GM12878 (cell line): ENCODE results near the gene SIVA1. TPM values are rescaled to one million over a fixed set of nuclear protein-coding genes. Genes with fewer than 3 reads are reported as not detected.
A peak's percentile ranks its signal among the peaks of the same experiment; 100 is the strongest.

Source experiments
- ATAC-seq: fragments of 200-7000 bp; cut with Tn5 transposase; 3 replicates; pipeline ENCODE4 v1.9.1; 2020; ENCODE audit warnings: mild to moderate bottlenecking, moderate library complexity
- BruUV-seq: library from RNA; stranded (reverse); fragments of 400-500 nt; replicated peaks from 2 replicates; lab custom pipeline; 2021; lab: Mats Ljungman, UMichigan
- CTCF ChIA-PET: fragments of 300-600 bp; sonication (Branson Sonifier 250); formaldehyde crosslinking; extraction: SDS; loops from one replicate; lab custom pipeline; 2021; ENCODE audit warnings: inconsistent platforms; lab: Yijun Ruan, JAX
- POLR2A ChIA-PET: fragments of 350-600 bp; formaldehyde crosslinking; extraction: SDS; loops from one replicate; lab custom pipeline; 2021; ENCODE audit warnings: inconsistent platforms; lab: Charles Lee
- RAD21 ChIA-PET: fragments of 300-600 bp; sonication (Branson Sonifier 250); formaldehyde crosslinking; loops from one replicate; lab custom pipeline; 2023; ENCODE audit warnings: antibody characterized with exemption; ENCODE audit not compliant: unreplicated experiment; lab: Charles Lee
- SMC1A ChIA-PET: fragments of 300-600 bp; sonication (Branson Sonifier 250); formaldehyde crosslinking; loops from one replicate; lab custom pipeline; 2023; ENCODE audit not compliant: unreplicated experiment, uncharacterized antibody; lab: Charles Lee
- DNase-seq: peaks from one replicate; pipeline ENCODE4 v3.0.0-alpha.2; 2011; ENCODE audit warnings: low read depth, low spot score
- FAIRE-seq: peaks from 3 replicates; lab custom pipeline; 2011; peaks lifted over from hg19 to GRCh38; lab: Jason Lieb, UNC
- H2AFZ ChIP-seq: 2 replicates; pipeline ENCODE4 v1.6.0; 2011; ENCODE audit warnings: low read depth, low read length, control low read depth; ENCODE audit not compliant: control insufficient read depth
- H3K27ac ChIP-seq: 2 replicates; pipeline ENCODE4 v1.5.1; 2011; ENCODE audit warnings: control low read depth; ENCODE audit not compliant: control insufficient read depth, insufficient read depth
- H3K27me3 ChIP-seq, 2 experiments: replicated peaks in 1 of 2; 2 replicates each; pipeline versions ENCODE4 v1.6.0 to v1.6.1; 2011; ENCODE audit warnings: low read length in 1 of 2; ENCODE audit not compliant: control insufficient read depth in 2 of 2, insufficient read depth in 2 of 2
- H3K36me3 ChIP-seq, 2 experiments: 2 replicates each; pipeline ENCODE4 v1.5.1; 2011; ENCODE audit warnings: low read length in 1 of 2; ENCODE audit not compliant: control insufficient read depth in 2 of 2, insufficient read depth in 2 of 2
- H3K4me1 ChIP-seq: 2 replicates; pipeline ENCODE4 v1.6.1; 2011; ENCODE audit warnings: mild to moderate bottlenecking, low read length, moderate library complexity, mixed read lengths; ENCODE audit not compliant: control insufficient read depth, insufficient read depth
- H3K4me2 ChIP-seq: 2 replicates; pipeline ENCODE4 v1.6.0; 2011; ENCODE audit warnings: control low read depth; ENCODE audit not compliant: control insufficient read depth, insufficient read depth
- H3K4me3 ChIP-seq: fragments of 200-600 bp; sonication (generic); 2 replicates; pipeline ENCODE4 v1.5.1; 2016
- H3K79me2 ChIP-seq: 2 replicates; pipeline ENCODE4 v1.6.0; 2011; ENCODE audit warnings: low read length; ENCODE audit not compliant: control insufficient read depth, insufficient read depth
- H3K9ac ChIP-seq: 2 replicates; pipeline ENCODE4 v1.8.0; 2011; ENCODE audit warnings: low read length, control low read depth, mixed read lengths; ENCODE audit not compliant: control insufficient read depth, insufficient read depth
- H3K9me3 ChIP-seq: replicated peaks from 3 replicates; pipeline ENCODE4 v1.5.1; 2011; ENCODE audit warnings: mild to moderate bottlenecking, low read length; ENCODE audit not compliant: control insufficient read depth, insufficient read depth
- H4K20me1 ChIP-seq: 2 replicates; pipeline ENCODE4 v1.6.0; 2011; ENCODE audit not compliant: control insufficient read depth, insufficient read depth
- EZH2 ChIP-seq: IDR thresholded peaks from 2 replicates; pipeline ENCODE4 v1.6.1; 2012; ENCODE audit warnings: low read depth, mild to moderate bottlenecking, control low read depth, inconsistent platforms, low read length, borderline replicate concordance; ENCODE audit not compliant: control insufficient read depth
- IRF5 ChIP-seq: fragments of 450-650 bp; IDR thresholded peaks from 2 replicates; pipeline ENCODE4 v1.6.1; 2017; ENCODE audit warnings: borderline replicate concordance
- MYB ChIP-seq: fragments of 150-350 bp; IDR thresholded peaks from 2 replicates; pipeline ENCODE4 v1.6.1; 2014; ENCODE audit warnings: mild to moderate bottlenecking, low read depth, low read length, borderline replicate concordance
- NBN ChIP-seq: fragments of 450-650 bp; IDR thresholded peaks from 2 replicates; pipeline ENCODE4 v1.6.1; 2016
- POLR2A ChIP-seq: IDR thresholded peaks from 2 replicates; pipeline ENCODE4 v1.6.1; 2011; ENCODE audit warnings: low read depth, mild to moderate bottlenecking, low read length
- POU2F2 ChIP-seq: IDR thresholded peaks from 3 replicates; pipeline ENCODE4 v1.6.1; 2011; ENCODE audit warnings: low read depth, mild to moderate bottlenecking, low read length, borderline replicate concordance
- RAD51 ChIP-seq: fragments of 450-650 bp; IDR thresholded peaks from 2 replicates; pipeline ENCODE4 v1.6.1; 2016; ENCODE audit warnings: moderate library complexity, mild to moderate bottlenecking, inconsistent platforms
- REST ChIP-seq: IDR thresholded peaks from 2 replicates; pipeline ENCODE4 v1.6.1; 2012; ENCODE audit warnings: mild to moderate bottlenecking, low read depth, low read length
- SMARCA5 ChIP-seq: fragments of 450-650 bp; IDR thresholded peaks from 2 replicates; pipeline ENCODE4 v1.6.1; 2017; ENCODE audit warnings: mild to moderate bottlenecking
- ZZZ3 ChIP-seq: IDR thresholded peaks from 2 replicates; pipeline ENCODE4 v1.6.1; 2011; ENCODE audit warnings: low read depth; ENCODE audit not compliant: control insufficient read depth, insufficient read length
- WGBS: methylation state at CpG from one replicate; pipeline ENCODE4 v1.1.6; 2016; ENCODE audit warnings: low lambda C conversion rate; ENCODE audit not compliant: insufficient replicate concordance, insufficient coverage; ENCODE audit errors: missing lambda C conversion rate; 5-methylcytosine and 5-hydroxymethylcytosine counted together
- in situ Hi-C: fragments of 300-500 bp; cut with MboI; formaldehyde crosslinking; loops from 9 replicates; pipeline ENCODE4 v1.14.3; 2018; ENCODE audit warnings: mixed read lengths
- intact Hi-C: fragments of 100-400 bp; cut with micrococcal nuclease; formaldehyde crosslinking; loops from one replicate; pipeline ENCODE4 v1.14.2; 2022; ENCODE audit not compliant: unreplicated experiment
- polyA plus RNA-seq, 11 experiments: library from polyadenylated mRNA; depleted of rRNA in 4 of 11; unstranded in 6 of 11; stranded (reverse) in 5 of 11; fragments of >200 nt; fragmentation: Nextera tagmentation in 4 of 11; fragmentation: Illumina TruSeq in 1 of 11; extraction: Ambion mirVana in 4 of 11; extraction: Trizol in 1 of 11; gene quantifications; 1 replicate in 1 of 11; 2 replicates in 10 of 11; pipeline versions ENCODE4 v1.2.1 to v1.2.3, GENCODE V29; 2011 to 2016; ENCODE audit warnings: inconsistent platforms in 2 of 11, missing spikeins in 2 of 11, low read depth in 1 of 11
- total RNA-seq, 4 experiments: library from RNA; depleted of rRNA in 3 of 4; stranded (reverse); fragments of >200 nt in 3 of 4; fragmentation: Illumina TruSeq in 1 of 4; extraction: Trizol in 1 of 4; gene quantifications; 2 replicates each; pipeline versions ENCODE4 v1.2.1 to v1.2.3, GENCODE V29; 2013 to 2021
- TF ChIP-seq, protein P1 (sequence below), 3 experiments: IDR thresholded peaks in 2 of 3; conservative IDR thresholded peaks in 1 of 3; 2 replicates each; pipeline ENCODE4 v1.5.1; 2011; ENCODE audit warnings: low read depth in 3 of 3, low read length in 3 of 3, mild to moderate bottlenecking in 3 of 3, control low read depth in 2 of 3, moderate library complexity in 2 of 3, inconsistent platforms in 1 of 3, mixed read lengths in 1 of 3; ENCODE audit not compliant: control insufficient read depth in 2 of 3, insufficient read depth in 1 of 3; ENCODE audit errors: extremely low read depth in 1 of 3
- TF ChIP-seq, protein P2 (sequence below): fragments of 450-650 bp; IDR thresholded peaks from 2 replicates; pipeline ENCODE4 v1.6.1; 2017; ENCODE audit warnings: mild to moderate bottlenecking
- TF ChIP-seq, protein P3 (sequence below): fragments of 450-650 bp; IDR thresholded peaks from 2 replicates; pipeline ENCODE4 v1.6.1; 2016; ENCODE audit warnings: mild to moderate bottlenecking

The SIVA1 gene
- total and polyA plus RNA-seq, 10 of the 15 experiments (the other 5 are each of a cell fraction or from before 2014, with no cell fraction given): 4.6 to 282 (median 106) TPM

- no peaks in the 10 kb centered on the region for H4K20me1 ChIP-seq
- in situ Hi-C loops (no loop called here), intact Hi-C loops (no loop called here)
- H3K36me3 ChIP-seq: no peaks in the 10 kb centered on the region
- no peak overlapping the region for H3K27ac ChIP-seq
- H3K4me2 ChIP-seq: no peak overlapping the region
- H3K4me1 ChIP-seq: peaks cover 10% of the 10 kb centered on the region
- H3K4me3 ChIP-seq: no peak overlapping the region
- ChIA-PET CTCF (no interaction called here), SMC1A (no interaction called here), RAD21 (interaction anchor here (1.7 kb wide), 1 partner anchor 12 kb away, joined by 6 read pairs; the partner anchor contains the start of gene SIVA1), POLR2A (no interaction called here)
- BruUV-seq: no TSS peak
- DNase-seq (no peak), FAIRE-seq (no peak), ATAC-seq (peak; percentile 10; the same call in 1 of the 3 replicates)
- H3K79me2 ChIP-seq: no peaks in the 10 kb centered on the region
- H2AFZ ChIP-seq: no peak overlapping the region
- H3K27me3 ChIP-seq: no peaks in the 10 kb centered on the region; a peak in 2 of 4 replicates
- no peak overlapping the region for H3K9ac ChIP-seq
- 52% methylated on average over 26 of the region's 29 CpGs for WGBS
- H3K9me3 ChIP-seq: no peaks in the 10 kb centered on the region
- no peak for TF ChIP-seq RAD51
- TF ChIP-seq, protein P1, sequence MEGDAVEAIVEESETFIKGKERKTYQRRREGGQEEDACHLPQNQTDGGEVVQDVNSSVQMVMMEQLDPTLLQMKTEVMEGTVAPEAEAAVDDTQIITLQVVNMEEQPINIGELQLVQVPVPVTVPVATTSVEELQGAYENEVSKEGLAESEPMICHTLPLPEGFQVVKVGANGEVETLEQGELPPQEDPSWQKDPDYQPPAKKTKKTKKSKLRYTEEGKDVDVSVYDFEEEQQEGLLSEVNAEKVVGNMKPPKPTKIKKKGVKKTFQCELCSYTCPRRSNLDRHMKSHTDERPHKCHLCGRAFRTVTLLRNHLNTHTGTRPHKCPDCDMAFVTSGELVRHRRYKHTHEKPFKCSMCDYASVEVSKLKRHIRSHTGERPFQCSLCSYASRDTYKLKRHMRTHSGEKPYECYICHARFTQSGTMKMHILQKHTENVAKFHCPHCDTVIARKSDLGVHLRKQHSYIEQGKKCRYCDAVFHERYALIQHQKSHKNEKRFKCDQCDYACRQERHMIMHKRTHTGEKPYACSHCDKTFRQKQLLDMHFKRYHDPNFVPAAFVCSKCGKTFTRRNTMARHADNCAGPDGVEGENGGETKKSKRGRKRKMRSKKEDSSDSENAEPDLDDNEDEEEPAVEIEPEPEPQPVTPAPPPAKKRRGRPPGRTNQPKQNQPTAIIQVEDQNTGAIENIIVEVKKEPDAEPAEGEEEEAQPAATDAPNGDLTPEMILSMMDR (IDR thresholded peaks at IDR 0.05 in 2 of 3, conservative IDR thresholded peaks at IDR 0.05 in 1 of 3; ENCODE audit: control insufficient read depth in 2 of 3, extremely low read depth in 1 of 3, insufficient read depth in 1 of 3, low read depth in 3 of 3, low read length in 3 of 3): no peak
- TF ChIP-seq NBN: no peak
- no peak for TF ChIP-seq EZH2
- TF ChIP-seq SMARCA5: no peak
- no peak for TF ChIP-seq ZZZ3
- TF ChIP-seq REST: no peak
- TF ChIP-seq IRF5: no peak
- TF ChIP-seq, protein P2, sequence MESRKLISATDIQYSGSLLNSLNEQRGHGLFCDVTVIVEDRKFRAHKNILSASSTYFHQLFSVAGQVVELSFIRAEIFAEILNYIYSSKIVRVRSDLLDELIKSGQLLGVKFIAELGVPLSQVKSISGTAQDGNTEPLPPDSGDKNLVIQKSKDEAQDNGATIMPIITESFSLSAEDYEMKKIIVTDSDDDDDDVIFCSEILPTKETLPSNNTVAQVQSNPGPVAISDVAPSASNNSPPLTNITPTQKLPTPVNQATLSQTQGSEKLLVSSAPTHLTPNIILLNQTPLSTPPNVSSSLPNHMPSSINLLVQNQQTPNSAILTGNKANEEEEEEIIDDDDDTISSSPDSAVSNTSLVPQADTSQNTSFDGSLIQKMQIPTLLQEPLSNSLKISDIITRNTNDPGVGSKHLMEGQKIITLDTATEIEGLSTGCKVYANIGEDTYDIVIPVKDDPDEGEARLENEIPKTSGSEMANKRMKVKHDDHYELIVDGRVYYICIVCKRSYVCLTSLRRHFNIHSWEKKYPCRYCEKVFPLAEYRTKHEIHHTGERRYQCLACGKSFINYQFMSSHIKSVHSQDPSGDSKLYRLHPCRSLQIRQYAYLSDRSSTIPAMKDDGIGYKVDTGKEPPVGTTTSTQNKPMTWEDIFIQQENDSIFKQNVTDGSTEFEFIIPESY: no peak
- no peak for TF ChIP-seq POLR2A
- TF ChIP-seq, protein P3, sequence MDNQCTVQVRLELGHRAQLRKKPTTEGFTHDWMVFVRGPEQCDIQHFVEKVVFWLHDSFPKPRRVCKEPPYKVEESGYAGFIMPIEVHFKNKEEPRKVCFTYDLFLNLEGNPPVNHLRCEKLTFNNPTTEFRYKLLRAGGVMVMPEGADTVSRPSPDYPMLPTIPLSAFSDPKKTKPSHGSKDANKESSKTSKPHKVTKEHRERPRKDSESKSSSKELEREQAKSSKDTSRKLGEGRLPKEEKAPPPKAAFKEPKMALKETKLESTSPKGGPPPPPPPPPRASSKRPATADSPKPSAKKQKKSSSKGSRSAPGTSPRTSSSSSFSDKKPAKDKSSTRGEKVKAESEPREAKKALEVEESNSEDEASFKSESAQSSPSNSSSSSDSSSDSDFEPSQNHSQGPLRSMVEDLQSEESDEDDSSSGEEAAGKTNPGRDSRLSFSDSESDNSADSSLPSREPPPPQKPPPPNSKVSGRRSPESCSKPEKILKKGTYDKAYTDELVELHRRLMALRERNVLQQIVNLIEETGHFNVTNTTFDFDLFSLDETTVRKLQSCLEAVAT: no peak
- TF ChIP-seq MYB: no peak
- no peak for TF ChIP-seq POU2F2
Observed at GRCh38 chr14:104741108-104741802, 11.7 kb upstream of the SIVA1 start.
